Adrenal gland (tissue), 12 donors: ENCODE results near the gene ANTKMT. TPM values are rescaled to one million over a fixed set of nuclear protein-coding genes. Genes with fewer than 3 reads are reported as not detected.

Source experiments
- DNase-seq, 7 donors: peaks; one replicate each; pipeline ENCODE4 v3.0.0-alpha.2; 2019 to 2020
- H3K27ac ChIP-seq, 5 donors: fragments of 200-600 bp; sonication (generic) in 4 of 5; 1 replicate in 3 of 5; 2 replicates in 2 of 5; pipeline versions ENCODE4 v1.5.1 to v1.8.0; 2016 to 2020; ENCODE audit warnings: mild to moderate bottlenecking in 1 of 5
- H3K27me3 ChIP-seq: fragments of 200-600 bp; 2 replicates; pipeline ENCODE4 v1.8.0; 2021
- H3K36me3 ChIP-seq, 2 donors: fragments of 200-600 bp; replicated peaks in 1 of 2; 1 replicate in 1 of 2; 2 replicates in 1 of 2; pipeline versions ENCODE4 v1.5.1 to v1.8.0; 2018 to 2022
- H3K4me1 ChIP-seq, 2 donors: fragments of 200-600 bp; replicated peaks in 1 of 2; 1 replicate in 1 of 2; 2 replicates in 1 of 2; pipeline versions ENCODE4 v1.5.1 to v1.8.0; 2018 to 2021
- H3K4me3 ChIP-seq, 4 donors: fragments of 200-600 bp; sonication (generic) in 3 of 4; one replicate each; pipeline ENCODE4 v1.5.1; 2016 to 2018
- H3K9me3 ChIP-seq, 3 donors: fragments of 200-600 bp; sonication (generic) in 1 of 3; replicated peaks in 1 of 3; 1 replicate in 2 of 3; 2 replicates in 1 of 3; pipeline versions ENCODE4 v1.5.1 to v1.8.0; 2016 to 2021
- POLR2A ChIP-seq, 2 donors: fragments of 450-650 bp; IDR thresholded peaks; one replicate each; pipeline ENCODE4 v1.6.1; 2017; ENCODE audit warnings: antibody characterized with exemption in 2 of 2, mild to moderate bottlenecking in 2 of 2, moderate library complexity in 1 of 2
- WGBS, 4 donors: extraction: QIAGEN DNeasy Blood & Tissue Kit in 2 of 4; methylation state at CpG; one replicate each; pipeline versions ENCODE4 v1.1.5 to v1.1.7; 2013 to 2017; 5-methylcytosine and 5-hydroxymethylcytosine counted together
- intact Hi-C, 2 donors: fragments of 100-400 bp; cut with DNase I; formaldehyde crosslinking; loops; one replicate each; pipeline versions ENCODE4 v1.14.1 to v1.15.0; 2022 to 2023
- polyA plus RNA-seq, 3 donors: library from polyadenylated mRNA; stranded (reverse); fragments of 200-250 nt in 2 of 3; fragments of 350-450 nt in 1 of 3; fragmentation: Illumina TruSeq in 1 of 3; extraction: RNeasy Lipid Tissue Mini Kit (QIAGEN cat#74804) in 1 of 3; gene quantifications; one replicate each; pipeline ENCODE4 v1.2.3, GENCODE V29; 2013 to 2014
- total RNA-seq, 9 donors: library from RNA; depleted of rRNA in 4 of 9; stranded (reverse); fragments of >200 nt in 4 of 9; fragments of 120-200 nt in 1 of 9; fragmentation: NEBNext Ultra II Directional in 1 of 9; extraction: Animal tissue kit (Norgen Biotek cat#: 25700) in 1 of 9; gene quantifications; one replicate each; pipeline versions ENCODE4 v1.1.0 to v1.2.4, GENCODE V29; 2013 to 2023
- TF ChIP-seq, protein P1 (sequence below), 6 experiments: fragments of 450-650 bp in 4 of 6; fragments of 200-600 bp in 2 of 6; sonication (generic) in 1 of 6; IDR thresholded peaks; 1 replicate in 5 of 6; 2 replicates in 1 of 6; pipeline versions ENCODE4 v1.5.1 to v1.8.0; 2016 to 2021; ENCODE audit warnings: antibody characterized with exemption in 6 of 6, mild to moderate bottlenecking in 2 of 6, moderate library complexity in 1 of 6
- donor health status: healthy with polysubstance abuse.
- donor health status: Bipolar disorder and iron deficiency.
- donor health status: DM: yes; HTN: yes; CAD: no.
- donor health status: DM: no; HTN: no; CAD: no.
- donor health status: DM: no; HTN: no; CAD: no.
- donor health status: DM: yes; HTN: yes; CAD: no.

The ANTKMT gene
- total and polyA plus RNA-seq, 12 donors: 0.48 to 127 (median 64.1) TPM

DNA sequence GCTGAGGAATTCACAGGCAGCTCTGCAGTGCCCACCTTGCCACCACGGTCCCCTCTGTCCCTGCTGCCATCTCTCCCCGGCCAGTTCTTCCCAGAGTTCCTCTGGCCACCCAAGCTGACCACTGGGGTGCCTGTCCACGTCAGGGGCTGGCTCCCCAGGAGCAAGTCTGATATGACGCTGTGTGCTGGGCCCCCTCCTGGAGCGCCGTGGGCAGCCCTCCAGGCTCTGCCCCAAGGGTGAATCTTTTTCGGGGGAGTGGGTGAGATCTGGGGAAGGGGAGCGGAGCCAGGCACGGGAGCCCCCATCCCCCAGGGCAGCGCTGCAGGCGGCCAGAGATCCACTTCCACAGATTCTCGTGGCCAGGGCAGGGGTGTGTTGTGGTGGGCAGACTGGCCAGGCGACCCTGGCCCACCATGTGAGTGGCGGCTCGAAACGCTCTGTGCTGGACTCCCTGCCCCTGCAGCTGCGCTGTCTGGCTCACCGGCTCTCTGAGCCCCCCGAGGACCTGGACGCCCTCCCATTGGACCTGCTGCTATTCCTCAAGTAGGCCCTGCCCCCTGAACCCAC is 43.3 kb downstream of the ANTKMT start:
- no peak for DNase-seq
- Histone ChIP-seq H3K27me3 (no peaks in the 10 kb centered on the region), H3K36me3 (no peaks in the 10 kb centered on the region), H3K4me3 (no peak overlapping the region), H3K4me1 (no peaks in the 10 kb centered on the region), H3K27ac (no peak overlapping the region), H3K9me3 (no peaks in the 10 kb centered on the region)
- 43 to 69% (median 62%) methylated on average over 6 to 20 of the region's 20 CpGs for WGBS, 4 donors
- TF ChIP-seq POLR2A (IDR thresholded peaks at IDR 0.05): no peak
- TF ChIP-seq, protein P1, sequence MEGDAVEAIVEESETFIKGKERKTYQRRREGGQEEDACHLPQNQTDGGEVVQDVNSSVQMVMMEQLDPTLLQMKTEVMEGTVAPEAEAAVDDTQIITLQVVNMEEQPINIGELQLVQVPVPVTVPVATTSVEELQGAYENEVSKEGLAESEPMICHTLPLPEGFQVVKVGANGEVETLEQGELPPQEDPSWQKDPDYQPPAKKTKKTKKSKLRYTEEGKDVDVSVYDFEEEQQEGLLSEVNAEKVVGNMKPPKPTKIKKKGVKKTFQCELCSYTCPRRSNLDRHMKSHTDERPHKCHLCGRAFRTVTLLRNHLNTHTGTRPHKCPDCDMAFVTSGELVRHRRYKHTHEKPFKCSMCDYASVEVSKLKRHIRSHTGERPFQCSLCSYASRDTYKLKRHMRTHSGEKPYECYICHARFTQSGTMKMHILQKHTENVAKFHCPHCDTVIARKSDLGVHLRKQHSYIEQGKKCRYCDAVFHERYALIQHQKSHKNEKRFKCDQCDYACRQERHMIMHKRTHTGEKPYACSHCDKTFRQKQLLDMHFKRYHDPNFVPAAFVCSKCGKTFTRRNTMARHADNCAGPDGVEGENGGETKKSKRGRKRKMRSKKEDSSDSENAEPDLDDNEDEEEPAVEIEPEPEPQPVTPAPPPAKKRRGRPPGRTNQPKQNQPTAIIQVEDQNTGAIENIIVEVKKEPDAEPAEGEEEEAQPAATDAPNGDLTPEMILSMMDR (IDR thresholded peaks at IDR 0.05): no peak
- intact Hi-C loops: no loop called here

DNA sequence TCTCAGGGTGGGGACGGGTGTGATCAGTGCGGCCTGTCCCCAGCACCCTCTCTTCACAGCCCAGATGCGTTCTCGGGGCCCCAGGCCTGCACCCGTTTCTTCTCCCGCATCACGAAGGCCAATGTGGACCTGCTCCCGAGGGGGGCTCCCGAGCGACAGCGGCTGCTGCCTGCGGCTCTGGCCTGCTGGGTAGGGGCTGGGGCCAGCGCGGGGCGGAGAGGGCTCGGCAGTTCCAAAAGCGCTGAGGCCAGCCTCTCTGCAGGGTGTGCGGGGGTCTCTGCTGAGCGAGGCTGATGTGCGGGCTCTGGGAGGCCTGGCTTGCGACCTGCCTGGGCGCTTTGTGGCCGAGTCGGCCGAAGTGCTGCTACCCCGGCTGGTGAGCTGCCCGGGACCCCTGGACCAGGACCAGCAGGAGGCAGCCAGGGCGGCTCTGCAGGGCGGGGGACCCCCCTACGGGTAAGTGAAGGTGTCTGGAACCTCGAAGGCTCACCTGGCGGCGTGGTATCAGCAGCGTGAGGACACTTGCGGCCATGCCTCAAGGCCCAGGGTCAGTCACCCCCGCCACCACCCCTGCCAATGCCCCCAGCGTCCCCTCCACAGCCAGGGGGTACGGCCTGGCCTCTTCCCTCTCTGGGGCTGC is 44.0 kb downstream of the ANTKMT start:
- Histone ChIP-seq H3K4me1 (no peaks in the 10 kb centered on the region), H3K27ac (no peak overlapping the region), H3K27me3 (no peaks in the 10 kb centered on the region), H3K9me3 (no peaks in the 10 kb centered on the region), H3K36me3 (no peaks in the 10 kb centered on the region), H3K4me3 (no peak overlapping the region)
- intact Hi-C loops: no loop called here
- no peak for DNase-seq
- TF ChIP-seq, protein P1 (IDR thresholded peaks at IDR 0.05): no peak
- no peak for TF ChIP-seq POLR2A (IDR thresholded peaks at IDR 0.05)
- WGBS, 4 donors: 69 to 89% (median 84%) methylated on average over 8 to 38 of the region's 38 CpGs

DNA sequence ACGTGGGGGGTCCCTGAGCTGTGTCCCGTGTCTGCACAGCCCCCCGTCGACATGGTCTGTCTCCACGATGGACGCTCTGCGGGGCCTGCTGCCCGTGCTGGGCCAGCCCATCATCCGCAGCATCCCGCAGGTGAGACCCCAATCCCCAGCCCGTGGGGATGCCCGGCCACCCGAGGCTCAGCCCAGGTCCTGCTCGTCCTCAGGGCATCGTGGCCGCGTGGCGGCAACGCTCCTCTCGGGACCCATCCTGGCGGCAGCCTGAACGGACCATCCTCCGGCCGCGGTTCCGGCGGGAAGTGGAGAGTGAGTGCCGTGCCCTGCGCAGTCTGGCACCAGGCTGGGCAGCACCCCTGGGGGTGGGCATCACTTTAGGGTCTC is 44.5 kb downstream of the ANTKMT start:
- Histone ChIP-seq H3K27ac (no peak overlapping the region), H3K9me3 (no peaks in the 10 kb centered on the region), H3K4me3 (no peak overlapping the region), H3K4me1 (no peaks in the 10 kb centered on the region), H3K36me3 (no peaks in the 10 kb centered on the region), H3K27me3 (no peaks in the 10 kb centered on the region)
- DNase-seq: no peak
- intact Hi-C loops: no loop called here
- no peak for TF ChIP-seq POLR2A (IDR thresholded peaks at IDR 0.05)
- TF ChIP-seq, protein P1 (IDR thresholded peaks at IDR 0.05): no peak
- WGBS, 4 donors: 88 to 96% (median 91%) methylated on average over 9 to 29 of the region's 29 CpGs

DNA sequence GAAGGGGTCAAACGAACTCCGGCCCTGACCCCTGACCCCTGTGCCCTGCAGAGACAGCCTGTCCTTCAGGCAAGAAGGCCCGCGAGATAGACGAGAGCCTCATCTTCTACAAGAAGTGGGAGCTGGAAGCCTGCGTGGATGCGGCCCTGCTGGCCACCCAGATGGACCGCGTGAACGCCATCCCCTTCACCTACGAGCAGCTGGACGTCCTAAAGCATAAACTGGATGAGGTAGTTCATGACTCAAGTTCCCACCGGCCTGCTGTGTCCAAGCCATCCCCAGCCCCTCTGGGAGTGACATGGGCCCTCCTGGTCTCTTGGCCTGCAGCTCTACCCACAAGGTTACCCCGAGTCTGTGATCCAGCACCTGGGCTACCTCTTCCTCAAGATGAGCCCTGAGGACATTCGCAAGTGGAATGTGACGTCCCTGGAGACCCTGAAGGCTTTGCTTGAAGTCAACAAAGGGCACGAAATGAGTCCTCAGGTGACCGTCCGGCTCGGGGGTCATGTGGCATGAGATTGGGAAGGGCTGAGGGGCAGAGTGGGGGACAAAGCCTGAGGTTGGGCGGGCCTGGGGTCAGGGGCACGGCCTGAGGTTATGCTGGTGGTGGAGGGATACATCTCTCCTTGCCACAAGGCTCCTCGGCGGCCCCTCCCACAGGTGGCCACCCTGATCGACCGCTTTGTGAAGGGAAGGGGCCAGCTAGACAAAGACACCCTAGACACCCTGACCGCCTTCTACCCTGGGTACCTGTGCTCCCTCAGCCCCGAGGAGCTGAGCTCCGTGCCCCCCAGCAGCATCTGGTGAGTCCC is 45.3 kb downstream of the ANTKMT start:
- Histone ChIP-seq H3K27me3 (no peaks in the 10 kb centered on the region), H3K4me1 (no peaks in the 10 kb centered on the region), H3K4me3 (no peak overlapping the region), H3K36me3 (no peaks in the 10 kb centered on the region), H3K9me3 (no peaks in the 10 kb centered on the region), H3K27ac (no peak overlapping the region)
- no peak for DNase-seq
- no peak for TF ChIP-seq POLR2A (IDR thresholded peaks at IDR 0.05)
- TF ChIP-seq, protein P1 (IDR thresholded peaks at IDR 0.05): no peak
- 82 to 87% (median 83%) methylated on average over 17 to 29 of the region's 29 CpGs for WGBS, 4 donors
- intact Hi-C loops: no loop called here
